ENCODE data around the gene OR2A7.
"Not testable (repeated sequence)": the region's sequence is repeated elsewhere in the genome, so short reads cannot be mapped to it uniquely, and the experiment has no call there.

OR2A7 gene

GRCh38 chr7:144252307-144252706 is 12.3 kb downstream of the OR2A7 start:
- not testable (repeated sequence) for DNase-seq (ENCODE audit: low read depth)

DNA sequence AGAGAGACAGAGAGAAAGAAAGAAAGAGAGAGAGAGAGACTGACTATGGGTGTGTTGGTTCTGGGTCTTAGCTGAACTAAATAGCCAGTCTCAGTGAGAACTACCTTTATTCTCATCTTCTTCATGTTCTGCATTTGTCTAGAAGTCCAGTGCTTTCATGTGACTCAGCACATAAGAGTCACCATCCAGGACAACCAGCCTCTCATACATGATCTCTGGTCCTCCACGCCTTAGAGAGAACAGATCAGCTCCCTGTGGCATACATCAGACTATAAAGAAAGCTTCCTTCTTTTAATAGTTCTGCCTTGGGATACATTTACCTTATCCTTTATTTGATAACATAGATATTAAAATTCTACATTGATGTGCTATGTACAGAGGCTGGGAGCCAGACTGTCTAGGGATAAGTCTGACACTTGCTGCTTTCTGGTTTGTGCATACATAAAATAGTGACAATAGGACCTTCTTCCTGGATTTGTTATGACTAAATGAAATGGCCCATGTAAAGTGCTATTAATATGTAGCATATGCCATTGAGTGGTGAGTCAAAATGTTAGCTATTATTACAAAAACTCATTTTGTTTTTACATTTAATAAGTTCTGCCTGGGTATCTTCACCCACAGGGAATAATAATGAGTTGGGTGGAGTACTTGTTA is 16.8 kb downstream of the OR2A7 start:
- not testable (repeated sequence) for DNase-seq (ENCODE audit: low read depth)

- DNase-seq (ENCODE audit: low read depth) = not testable (repeated sequence)
Measured at GRCh38 chr7:144246967-144247366, 17.6 kb downstream of the OR2A7 start.

GRCh38 chr7:144245372-144245771 is 19.2 kb downstream of the OR2A7 start:
- DNase-seq (ENCODE audit: low read depth) = not testable (repeated sequence)

DNA sequence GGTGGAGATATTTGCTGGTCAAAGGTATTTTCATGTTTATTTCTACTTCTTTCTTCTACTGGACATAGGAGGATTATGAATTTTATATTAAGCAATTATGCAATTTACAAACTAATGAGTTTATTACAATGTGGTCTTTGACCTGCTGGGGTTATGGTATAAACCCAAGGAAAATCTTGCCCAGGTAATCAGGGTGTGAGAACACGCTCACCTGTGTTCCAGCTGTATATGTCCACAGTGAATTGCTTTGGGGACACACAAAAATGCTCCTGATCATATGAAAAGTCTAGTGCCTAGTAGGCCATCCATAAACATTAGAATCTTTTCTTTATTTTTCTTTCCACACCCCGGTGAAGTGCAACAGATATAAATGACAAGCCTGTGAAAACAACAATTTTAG is 25.2 kb downstream of the OR2A7 start, which contains the start of gene OR2A42:
OR2A42 (minus strand) TSS at position 241 of the 400 bp plus-strand sequence. CDS start 6,762 bp downstream, outside the sequence.
- DNase-seq (ENCODE audit: low read depth) = not testable (repeated sequence)

DNA sequence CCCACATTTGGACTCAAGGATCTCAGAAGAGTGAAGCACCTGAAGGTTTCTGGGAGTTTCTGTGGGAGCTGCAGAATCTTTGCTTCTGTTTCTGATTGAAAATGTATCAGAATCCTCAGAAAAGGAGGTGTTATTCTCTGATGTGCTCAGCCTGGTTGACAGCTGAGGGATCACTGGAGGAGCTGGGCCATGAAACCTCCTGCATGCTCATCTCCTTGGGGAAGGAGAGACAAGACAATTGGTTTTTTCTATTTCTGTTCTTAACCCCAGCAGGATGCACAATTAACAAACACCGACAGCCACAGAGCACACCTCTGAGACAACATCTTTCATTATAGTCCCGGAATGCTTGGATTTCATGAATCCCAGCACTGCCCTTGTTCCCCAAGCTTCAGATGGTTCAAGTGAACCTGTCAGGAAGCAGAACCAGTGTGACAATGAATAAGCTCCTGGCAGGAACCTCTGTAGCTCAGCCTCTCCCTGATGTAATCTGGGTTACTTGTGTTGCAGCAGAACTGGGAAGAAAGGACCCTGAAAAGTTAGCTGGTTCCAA is 26.0 kb downstream of the OR2A7 start:
- not testable (repeated sequence) for DNase-seq (ENCODE audit: low read depth)

- not testable (repeated sequence) for DNase-seq (ENCODE audit: low read depth)
Measured at GRCh38 chr7:144233039-144233438, 31.6 kb downstream of the OR2A7 start.

- DNase-seq (ENCODE audit: low read depth) = not testable (repeated sequence)
Measured at GRCh38 chr7:144231027-144231426, 33.6 kb downstream of the OR2A7 start.

GRCh38 chr7:144228810-144229209 is 35.8 kb downstream of the OR2A7 start:
- not testable (repeated sequence) for DNase-seq (ENCODE audit: low read depth)

- not testable (repeated sequence) for DNase-seq (ENCODE audit: low read depth)
Measured at GRCh38 chr7:144226866-144227265, 37.7 kb downstream of the OR2A7 start.

DNA sequence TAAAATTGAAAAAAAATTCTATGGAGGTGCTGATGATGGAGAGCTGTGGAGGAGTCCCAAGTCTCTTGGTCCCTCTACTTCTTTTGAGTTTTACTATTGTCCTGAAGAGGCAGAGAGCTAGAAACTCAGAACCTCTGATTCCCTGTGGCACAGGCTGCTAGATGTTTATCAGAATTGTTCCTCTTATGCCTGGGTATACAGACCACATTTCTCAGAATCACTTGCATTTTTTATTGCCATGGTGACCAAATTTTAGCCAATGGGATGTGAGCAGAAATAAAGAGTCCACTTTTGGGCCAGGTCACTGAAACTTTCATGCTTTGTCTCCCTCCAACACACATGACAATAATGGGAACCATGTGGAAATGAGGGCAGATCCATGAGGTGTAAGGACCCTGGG is 40.9 kb downstream of the OR2A7 start:
- DNase-seq (ENCODE audit: low read depth) = not testable (repeated sequence)

- not testable (repeated sequence) for DNase-seq (ENCODE audit: low read depth)
Measured at GRCh38 chr7:144220531-144220930, 44.1 kb downstream of the OR2A7 start.

- DNase-seq (ENCODE audit: low read depth) = not testable (repeated sequence)
Measured at GRCh38 chr7:144219149-144219548, 45.4 kb downstream of the OR2A7 start.

- not testable (repeated sequence) for DNase-seq (ENCODE audit: low read depth)
Measured at GRCh38 chr7:144218581-144218980, 46.0 kb downstream of the OR2A7 start.

GRCh38 chr7:144217200-144217599 is 47.4 kb downstream of the OR2A7 start:
- DNase-seq (ENCODE audit: low read depth) = not testable (repeated sequence)
